Measurements from ENCODE around the gene SEMA3B. TPM values are rescaled to one million over a fixed set of nuclear protein-coding genes. Genes with fewer than 3 reads are reported as not detected.

Gene SEMA3B
- total RNA-seq, 4 donors from 2014 or later: 21.0 to 31.0 (median 26.5) TPM

DNA sequence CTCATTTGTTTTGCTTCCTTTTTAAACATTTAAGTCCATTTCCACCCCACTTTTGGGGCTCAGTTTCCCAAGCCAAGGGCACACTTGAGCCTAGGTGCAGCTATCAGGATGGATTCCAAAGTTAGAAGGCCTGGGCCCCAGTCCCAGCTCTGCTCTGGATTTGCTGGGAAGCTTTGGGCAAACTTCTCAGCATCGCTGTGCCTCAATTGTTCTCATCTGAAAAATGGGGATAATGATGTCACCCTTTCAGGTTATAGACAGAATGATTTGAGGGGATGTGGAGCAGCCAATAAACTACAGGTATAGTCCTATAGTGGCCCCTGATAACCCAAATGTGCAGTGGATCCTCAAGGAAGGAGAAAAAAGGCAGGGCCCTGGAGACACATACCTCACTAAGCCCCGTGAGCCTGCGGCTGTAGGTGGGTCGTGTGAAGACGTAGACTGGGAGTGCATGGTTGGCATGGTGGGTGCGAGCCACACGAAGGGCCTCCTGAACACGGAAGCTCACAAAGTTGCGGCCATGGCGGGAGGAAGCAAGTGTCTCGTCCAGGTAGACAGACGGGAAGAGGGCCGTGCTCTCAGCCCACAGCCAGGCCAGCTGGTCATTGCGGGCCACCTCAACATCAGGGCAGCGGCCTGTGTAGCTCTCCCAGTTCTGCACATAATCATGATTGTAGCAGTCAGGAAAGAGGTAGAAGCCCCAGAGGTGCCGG lies 50.4 kb downstream of the SEMA3B start:
- H3K9me3 ChIP-seq: no peaks in the 10 kb centered on the region
- peak overlapping the region in 1 of 3 donors; percentile 86 for H3K4me3 ChIP-seq (replicated peaks in 1 of 3)
- H3K4me1 ChIP-seq: peaks cover 40 to 70% of the 10 kb centered on the region in 2 donors
- no peaks in the 10 kb centered on the region for H3K27me3 ChIP-seq
- no peak for TF ChIP-seq POLR2A (IDR thresholded peaks at IDR 0.05)
- TF ChIP-seq, protein P1, sequence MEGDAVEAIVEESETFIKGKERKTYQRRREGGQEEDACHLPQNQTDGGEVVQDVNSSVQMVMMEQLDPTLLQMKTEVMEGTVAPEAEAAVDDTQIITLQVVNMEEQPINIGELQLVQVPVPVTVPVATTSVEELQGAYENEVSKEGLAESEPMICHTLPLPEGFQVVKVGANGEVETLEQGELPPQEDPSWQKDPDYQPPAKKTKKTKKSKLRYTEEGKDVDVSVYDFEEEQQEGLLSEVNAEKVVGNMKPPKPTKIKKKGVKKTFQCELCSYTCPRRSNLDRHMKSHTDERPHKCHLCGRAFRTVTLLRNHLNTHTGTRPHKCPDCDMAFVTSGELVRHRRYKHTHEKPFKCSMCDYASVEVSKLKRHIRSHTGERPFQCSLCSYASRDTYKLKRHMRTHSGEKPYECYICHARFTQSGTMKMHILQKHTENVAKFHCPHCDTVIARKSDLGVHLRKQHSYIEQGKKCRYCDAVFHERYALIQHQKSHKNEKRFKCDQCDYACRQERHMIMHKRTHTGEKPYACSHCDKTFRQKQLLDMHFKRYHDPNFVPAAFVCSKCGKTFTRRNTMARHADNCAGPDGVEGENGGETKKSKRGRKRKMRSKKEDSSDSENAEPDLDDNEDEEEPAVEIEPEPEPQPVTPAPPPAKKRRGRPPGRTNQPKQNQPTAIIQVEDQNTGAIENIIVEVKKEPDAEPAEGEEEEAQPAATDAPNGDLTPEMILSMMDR (IDR thresholded peaks at IDR 0.05): no peak
- H3K27ac ChIP-seq: peak overlapping the region in 2 of 3 donors; percentile 73 to 98
- H3K36me3 ChIP-seq: peaks cover 7 to 21% of the 10 kb centered on the region in 2 donors
- intact Hi-C loops (cut with DNase I): no loop called here
- DNase-seq: no peak
- WGBS, 2 donors: 84 to 92% methylated on average over 15 to 16 of the region's 16 CpGs

DNA sequence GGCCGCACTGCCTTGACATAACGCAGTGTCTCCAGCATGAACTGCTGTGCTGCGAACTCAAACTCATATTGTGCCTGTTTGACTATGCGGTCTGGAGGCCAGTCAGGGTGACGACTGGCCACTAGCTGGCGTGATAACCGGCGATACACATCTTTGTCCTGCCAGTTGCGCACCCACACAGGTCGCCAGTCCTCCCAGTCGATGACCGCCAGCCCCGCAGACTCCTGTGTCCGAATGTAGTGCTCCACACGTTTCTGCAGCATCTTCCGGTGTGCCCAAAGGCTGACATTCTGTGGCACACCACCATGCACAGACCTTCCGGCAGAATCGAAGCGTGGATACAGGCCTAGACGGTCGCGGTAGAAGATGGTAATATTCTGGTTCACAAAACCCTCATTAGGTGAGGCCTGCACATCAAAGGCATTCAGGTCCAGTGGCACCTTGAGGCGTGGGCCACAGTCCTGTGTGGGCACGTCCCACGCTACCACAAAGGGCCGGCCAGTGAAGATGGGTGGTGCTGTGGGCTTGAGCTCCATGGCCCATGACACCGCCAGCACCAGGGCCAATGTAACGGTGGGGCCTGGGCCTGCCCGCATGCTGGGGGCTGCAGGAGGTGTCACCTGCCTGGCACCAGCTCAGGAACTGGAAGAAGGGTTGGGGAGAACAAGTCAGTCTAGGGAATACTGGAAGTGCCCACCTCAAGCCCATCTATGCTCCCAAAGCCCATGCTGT lies 51.1 kb downstream of the SEMA3B start:
- 83 to 92% methylated on average over 24 to 25 of the region's 29 CpGs for WGBS, 2 donors
- no peaks in the 10 kb centered on the region for H3K9me3 ChIP-seq
- H3K27me3 ChIP-seq: no peaks in the 10 kb centered on the region
- peaks cover 8 to 21% of the 10 kb centered on the region in 2 donors for H3K36me3 ChIP-seq
- peak overlapping the region; percentile 96 to 98 (median 98) for H3K27ac ChIP-seq
- peak overlapping the region in 2 of 3 donors; percentile 86 to 92 for H3K4me3 ChIP-seq (replicated peaks in 1 of 3)
- intact Hi-C loops (cut with DNase I): no loop called here
- H3K4me1 ChIP-seq: peaks cover 39 to 68% of the 10 kb centered on the region in 2 donors
- DNase-seq: no peak
- TF ChIP-seq, protein P1 (IDR thresholded peaks at IDR 0.05): no peak
- no peak for TF ChIP-seq POLR2A (IDR thresholded peaks at IDR 0.05)

DNA sequence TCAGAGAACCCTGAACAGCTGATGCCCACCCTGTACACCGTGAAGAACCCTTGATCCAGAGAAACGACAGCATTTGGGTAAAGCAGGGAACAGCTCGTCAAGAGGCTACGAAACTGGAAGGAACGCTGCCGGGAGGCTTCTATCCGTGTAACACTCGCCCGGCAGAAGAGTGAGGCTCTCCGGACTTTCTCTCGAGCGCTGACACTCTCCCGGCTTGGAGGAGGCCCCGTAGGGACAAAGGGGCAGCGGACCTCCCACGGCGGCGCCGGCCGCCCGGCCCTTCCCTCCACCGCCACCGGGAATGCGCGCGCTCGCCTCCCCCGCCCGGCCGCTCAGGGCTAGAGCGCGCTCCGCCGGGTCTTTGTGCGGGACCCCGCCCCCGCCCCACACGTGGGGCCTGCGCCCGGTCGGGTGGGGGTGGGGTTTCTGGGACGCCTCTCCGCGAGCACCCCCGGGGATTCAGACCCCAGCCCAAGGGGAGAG lies 51.9 kb downstream of the SEMA3B start:
- DNase-seq: peak; percentile 76 to 83
- peak overlapping the region; percentile 38 to 92 (median 86) for H3K4me3 ChIP-seq (replicated peaks in 1 of 3)
- H3K27me3 ChIP-seq: no peaks in the 10 kb centered on the region
- intact Hi-C loops (cut with DNase I): no loop called here
- no peak for TF ChIP-seq POLR2A (IDR thresholded peaks at IDR 0.05)
- TF ChIP-seq, protein P1 (IDR thresholded peaks at IDR 0.05): no peak
- peaks cover 10 to 21% of the 10 kb centered on the region in 2 donors for H3K36me3 ChIP-seq
- H3K4me1 ChIP-seq: peaks cover 38 to 67% of the 10 kb centered on the region in 2 donors
- 0% methylated on average over 7 to 12 of the region's 45 CpGs for WGBS, 2 donors
- no peaks in the 10 kb centered on the region for H3K9me3 ChIP-seq
- H3K27ac ChIP-seq: peak overlapping the region; percentile 96 to 98 (median 98)

DNA sequence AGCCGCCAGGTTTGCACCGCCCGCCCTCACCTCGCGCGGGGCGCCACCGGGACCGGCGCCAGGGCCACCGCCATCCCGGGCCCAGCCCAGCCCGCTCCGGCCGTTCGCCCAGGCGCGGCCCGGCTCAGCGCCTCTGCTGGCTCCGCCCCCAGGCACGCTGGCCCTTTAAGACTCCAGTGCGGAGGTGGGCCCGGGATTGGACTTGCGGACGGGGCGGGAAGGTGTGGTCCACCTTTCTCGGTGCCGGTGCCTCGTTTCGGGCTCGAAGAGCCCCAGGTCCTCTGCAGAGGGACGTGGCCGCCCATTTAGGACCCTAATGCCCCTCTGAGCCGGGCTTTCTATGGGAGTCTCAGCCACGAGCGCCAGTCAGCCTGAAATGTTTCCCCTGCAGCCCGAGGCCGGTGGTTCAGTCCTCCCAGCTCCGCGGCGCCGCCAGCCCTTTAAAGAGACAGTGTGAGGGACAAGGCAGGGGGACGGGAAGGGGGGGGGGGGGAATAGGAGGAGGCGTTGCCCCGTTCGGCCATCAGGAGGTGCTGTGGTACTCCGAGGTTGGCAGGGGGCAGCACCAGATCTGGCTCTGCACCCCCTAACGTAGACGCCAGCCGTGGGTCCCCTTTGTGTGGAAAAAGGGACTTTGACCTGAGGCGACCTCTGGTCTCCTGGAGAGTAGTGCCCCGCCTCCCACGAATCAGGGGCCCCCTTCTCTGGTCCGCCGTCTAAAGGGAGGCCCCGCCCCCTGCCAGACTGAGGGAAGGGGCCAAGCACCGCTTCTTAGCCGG lies 52.6 kb downstream of the SEMA3B start:
- Histone ChIP-seq H3K27ac (peak overlapping the region; percentile 96 to 98 (median 98)), H3K9me3 (no peaks in the 10 kb centered on the region), H3K36me3 (peaks cover 10 to 20% of the 10 kb centered on the region in 2 donors), H3K4me1 (peaks cover 38 to 61% of the 10 kb centered on the region in 2 donors), H3K27me3 (no peaks in the 10 kb centered on the region), H3K4me3 (replicated peaks in 1 of 3) (peak overlapping the region; percentile 43 to 92 (median 86))
- peak; percentile 90 to 94 for DNase-seq
- 2 to 20% methylated on average over 1 to 15 of the region's 59 CpGs for WGBS, 2 donors
- intact Hi-C loops (cut with DNase I): no loop called here
- peak; percentile 17 to 75 for TF ChIP-seq POLR2A (IDR thresholded peaks at IDR 0.05)
- TF ChIP-seq, protein P1 (IDR thresholded peaks at IDR 0.05): peak in 5 of 6 experiments; percentile 23 to 61 (median 43)
